HG03521 (cell line): ENCODE data around the gene TLL2.
"Not testable (repeated sequence)": the region's sequence is repeated elsewhere in the genome, so short reads cannot be mapped to it uniquely, and the experiment has no call there.

ENCODE experiments used
- ATAC-seq: cut with Tn5 transposase; IDR thresholded peaks from one replicate; pipeline ENCODE4 v1.9.1; 2021; ENCODE audit warnings: mild to moderate bottlenecking, moderate library complexity; ENCODE audit not compliant: unreplicated experiment

Gene TLL2

GRCh38 chr10:96513698-96514561 lies at the start of gene TLL2:
TSS of gene TLL2 (minus strand) at chr10:96513926. CDS start at chr10:96513685, 241 bp downstream.
- peak; percentile 80 for ATAC-seq

- ATAC-seq: no peak
These were observed 47.5 kb upstream of the TLL2 start for GRCh38 chr10:96560966-96561887.

GRCh38 chr10:96560489-96560888 lies 46.8 kb upstream of the TLL2 start:
- ATAC-seq: no peak

GRCh38 chr10:96556003-96556402 lies 42.3 kb upstream of the TLL2 start:
- ATAC-seq: no peak

GRCh38 chr10:96555330-96555729 lies 41.6 kb upstream of the TLL2 start:
- no peak for ATAC-seq

GRCh38 chr10:96548589-96548988 lies 34.9 kb upstream of the TLL2 start:
- no peak for ATAC-seq

GRCh38 chr10:96545558-96545957 lies 31.8 kb upstream of the TLL2 start:
- not testable (repeated sequence) for ATAC-seq

GRCh38 chr10:96541921-96542320 lies 28.2 kb upstream of the TLL2 start:
- no peak for ATAC-seq

GRCh38 chr10:96540240-96540639 lies 26.5 kb upstream of the TLL2 start:
- ATAC-seq: no peak

GRCh38 chr10:96538683-96539082 lies 25.0 kb upstream of the TLL2 start:
- no peak for ATAC-seq

GRCh38 chr10:96536129-96536528 lies 22.4 kb upstream of the TLL2 start:
- ATAC-seq: no peak

- no peak for ATAC-seq
These were observed 18.8 kb upstream of the TLL2 start for GRCh38 chr10:96532523-96532922.

- no peak for ATAC-seq
These were observed 16.0 kb upstream of the TLL2 start for GRCh38 chr10:96529634-96530279.

- no peak for ATAC-seq
These were observed 11.0 kb upstream of the TLL2 start for GRCh38 chr10:96524741-96525140.

GRCh38 chr10:96517284-96517683 lies 3.6 kb upstream of the TLL2 start:
- no peak for ATAC-seq

- ATAC-seq: no peak
These were observed 2.6 kb upstream of the TLL2 start for GRCh38 chr10:96516337-96516736.

- ATAC-seq: no peak
These were observed 425 bp downstream of the TLL2 start for GRCh38 chr10:96513305-96513697.

- no peak for ATAC-seq
These were observed 1.0 kb downstream of the TLL2 start for GRCh38 chr10:96512524-96513304.

- ATAC-seq: no peak
These were observed 2.4 kb downstream of the TLL2 start for GRCh38 chr10:96511044-96511945.
